Measurements from ENCODE around the gene NOS1AP.

NOS1AP gene

DNA sequence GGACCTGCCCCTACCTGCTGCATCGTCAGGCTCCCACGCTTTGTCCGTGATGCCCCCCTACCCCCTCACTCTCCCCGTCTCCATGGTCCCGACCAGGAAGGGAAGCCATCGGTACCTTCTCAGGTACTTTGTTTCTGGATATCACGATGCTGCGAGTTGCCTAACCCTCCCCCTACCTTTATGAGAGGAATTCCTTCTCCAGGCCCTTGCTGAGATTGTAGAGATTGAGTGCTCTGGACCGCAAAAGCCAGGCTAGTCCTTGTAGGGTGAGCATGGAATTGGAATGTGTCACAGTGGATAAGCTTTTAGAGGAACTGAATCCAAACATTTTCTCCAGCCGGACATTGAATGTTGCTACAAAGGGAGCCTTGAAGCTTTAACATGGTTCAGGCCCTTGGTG lies 298.3 kb downstream of the NOS1AP start:
- DNase-seq (ENCODE audit: low read depth): no peak
- H3K4me3 ChIP-seq (ENCODE audit: low read length): no peak overlapping the region
- TF ChIP-seq, protein P1, sequence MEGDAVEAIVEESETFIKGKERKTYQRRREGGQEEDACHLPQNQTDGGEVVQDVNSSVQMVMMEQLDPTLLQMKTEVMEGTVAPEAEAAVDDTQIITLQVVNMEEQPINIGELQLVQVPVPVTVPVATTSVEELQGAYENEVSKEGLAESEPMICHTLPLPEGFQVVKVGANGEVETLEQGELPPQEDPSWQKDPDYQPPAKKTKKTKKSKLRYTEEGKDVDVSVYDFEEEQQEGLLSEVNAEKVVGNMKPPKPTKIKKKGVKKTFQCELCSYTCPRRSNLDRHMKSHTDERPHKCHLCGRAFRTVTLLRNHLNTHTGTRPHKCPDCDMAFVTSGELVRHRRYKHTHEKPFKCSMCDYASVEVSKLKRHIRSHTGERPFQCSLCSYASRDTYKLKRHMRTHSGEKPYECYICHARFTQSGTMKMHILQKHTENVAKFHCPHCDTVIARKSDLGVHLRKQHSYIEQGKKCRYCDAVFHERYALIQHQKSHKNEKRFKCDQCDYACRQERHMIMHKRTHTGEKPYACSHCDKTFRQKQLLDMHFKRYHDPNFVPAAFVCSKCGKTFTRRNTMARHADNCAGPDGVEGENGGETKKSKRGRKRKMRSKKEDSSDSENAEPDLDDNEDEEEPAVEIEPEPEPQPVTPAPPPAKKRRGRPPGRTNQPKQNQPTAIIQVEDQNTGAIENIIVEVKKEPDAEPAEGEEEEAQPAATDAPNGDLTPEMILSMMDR (IDR thresholded peaks at IDR 0.05; ENCODE audit: insufficient read depth, low read depth, low read length, missing control alignments): no peak

DNA sequence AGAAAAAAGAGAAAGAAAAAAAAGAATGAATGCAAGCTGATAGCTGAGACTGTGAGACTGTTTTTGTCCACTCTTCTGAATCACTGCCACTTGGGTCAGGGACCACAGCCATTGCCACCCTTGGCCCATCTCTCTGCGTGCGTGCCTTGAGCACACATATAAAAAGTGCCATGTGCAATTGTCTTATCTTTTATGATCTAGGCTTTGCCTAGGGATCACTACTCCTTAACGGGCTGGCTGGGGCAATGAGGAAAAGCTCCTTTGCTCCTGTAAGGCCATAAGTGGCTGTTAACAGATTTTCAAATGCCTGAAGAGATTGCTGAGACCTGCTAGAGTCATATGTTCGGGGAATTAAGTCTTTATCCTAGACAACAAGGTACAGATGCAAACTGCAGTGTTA lies 299.0 kb downstream of the NOS1AP start:
- TF ChIP-seq, protein P1 (IDR thresholded peaks at IDR 0.05; ENCODE audit: insufficient read depth, low read depth, low read length, missing control alignments): no peak
- no peak overlapping the region for H3K4me3 ChIP-seq (ENCODE audit: low read length)
- DNase-seq (ENCODE audit: low read depth): no peak

DNA sequence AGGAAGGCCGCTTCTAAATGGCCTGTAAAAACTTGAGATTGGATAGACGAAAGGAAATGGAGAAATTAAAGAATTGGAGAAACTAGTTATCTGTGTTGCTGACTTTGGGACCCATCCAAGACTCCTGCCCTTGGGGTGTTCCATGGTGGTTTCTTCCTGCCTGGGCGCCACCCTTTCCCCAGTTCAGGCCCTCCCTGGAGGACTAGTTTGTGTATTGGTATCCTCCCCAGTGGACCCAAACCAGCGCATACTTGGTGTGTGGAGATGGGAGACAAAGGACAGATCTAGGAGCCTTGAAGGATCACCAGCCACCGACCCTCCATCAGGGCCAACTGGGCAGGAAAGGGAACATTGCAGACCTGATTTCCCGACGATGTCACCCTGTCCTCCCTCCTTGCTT lies 300.1 kb downstream of the NOS1AP start:
- H3K4me3 ChIP-seq (ENCODE audit: low read length): no peak overlapping the region
- no peak for DNase-seq (ENCODE audit: low read depth)
- TF ChIP-seq, protein P1 (IDR thresholded peaks at IDR 0.05; ENCODE audit: insufficient read depth, low read depth, low read length, missing control alignments): no peak

DNA sequence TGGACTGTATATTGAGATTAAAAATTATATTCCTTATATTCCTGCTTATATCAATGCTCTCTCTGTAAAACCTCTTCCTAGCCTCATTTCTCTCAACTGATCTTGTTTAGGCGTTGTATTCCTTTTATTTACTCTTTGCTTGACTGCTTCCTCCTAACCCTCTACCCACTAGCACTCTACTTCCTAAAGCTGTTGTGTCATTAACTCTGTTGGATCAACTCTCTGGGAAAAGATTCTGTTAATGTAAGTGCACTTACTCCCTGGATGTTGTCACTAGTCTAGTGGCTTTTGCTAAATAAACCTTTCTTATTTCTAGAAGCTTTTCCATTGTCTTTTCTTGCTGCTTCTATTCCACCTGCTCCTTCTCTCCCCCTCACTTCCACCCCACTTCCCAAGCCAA lies 300.7 kb downstream of the NOS1AP start:
- H3K4me3 ChIP-seq (ENCODE audit: low read length): no peak overlapping the region
- no peak for DNase-seq (ENCODE audit: low read depth)
- TF ChIP-seq, protein P1 (IDR thresholded peaks at IDR 0.05; ENCODE audit: insufficient read depth, low read depth, low read length, missing control alignments): no peak

DNA sequence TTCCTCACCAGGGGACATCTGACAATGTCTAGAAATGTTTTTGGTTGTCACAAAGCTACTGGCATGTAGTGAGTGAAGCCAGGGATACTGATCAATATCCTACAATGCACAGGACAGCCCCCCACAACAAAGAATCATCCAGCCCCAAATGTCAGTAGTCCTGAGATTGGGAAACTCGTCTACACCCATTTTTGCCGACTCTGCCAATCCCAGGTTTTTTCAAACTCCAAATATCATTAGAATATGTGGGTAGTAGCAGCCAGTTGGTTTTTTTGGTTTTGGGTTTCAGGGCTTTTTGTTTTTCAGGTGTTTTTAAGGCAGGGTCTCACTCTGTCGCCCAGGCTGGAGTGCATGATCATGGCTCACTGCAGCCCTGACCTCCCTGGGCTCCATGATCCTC lies 301.2 kb downstream of the NOS1AP start:
- TF ChIP-seq, protein P1 (IDR thresholded peaks at IDR 0.05; ENCODE audit: insufficient read depth, low read depth, low read length, missing control alignments): no peak
- H3K4me3 ChIP-seq (ENCODE audit: low read length): no peak overlapping the region
- DNase-seq (ENCODE audit: low read depth): no peak

DNA sequence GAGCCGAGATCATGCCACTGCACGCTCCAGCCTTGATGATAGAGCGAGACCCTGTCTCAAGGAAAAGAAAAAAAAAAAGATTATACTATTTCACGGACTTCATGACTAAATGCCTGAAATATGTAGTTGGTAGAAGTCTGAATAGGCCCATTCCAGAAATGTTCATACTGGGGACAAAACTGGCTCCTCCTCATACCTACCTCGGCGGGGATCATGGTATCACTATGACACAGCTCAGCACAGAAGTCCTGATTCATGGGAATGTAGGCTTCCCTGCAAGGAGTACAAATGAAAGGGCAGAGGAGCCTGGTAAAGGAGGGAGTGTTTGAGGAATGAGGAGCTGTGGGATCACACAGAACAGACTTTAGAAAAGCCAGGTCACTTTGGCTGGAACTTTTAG lies 302.1 kb downstream of the NOS1AP start:
- TF ChIP-seq, protein P1 (IDR thresholded peaks at IDR 0.05; ENCODE audit: insufficient read depth, low read depth, low read length, missing control alignments): no peak
- peak; percentile 74 for DNase-seq (ENCODE audit: low read depth)
- no peak overlapping the region for H3K4me3 ChIP-seq (ENCODE audit: low read length)

DNA sequence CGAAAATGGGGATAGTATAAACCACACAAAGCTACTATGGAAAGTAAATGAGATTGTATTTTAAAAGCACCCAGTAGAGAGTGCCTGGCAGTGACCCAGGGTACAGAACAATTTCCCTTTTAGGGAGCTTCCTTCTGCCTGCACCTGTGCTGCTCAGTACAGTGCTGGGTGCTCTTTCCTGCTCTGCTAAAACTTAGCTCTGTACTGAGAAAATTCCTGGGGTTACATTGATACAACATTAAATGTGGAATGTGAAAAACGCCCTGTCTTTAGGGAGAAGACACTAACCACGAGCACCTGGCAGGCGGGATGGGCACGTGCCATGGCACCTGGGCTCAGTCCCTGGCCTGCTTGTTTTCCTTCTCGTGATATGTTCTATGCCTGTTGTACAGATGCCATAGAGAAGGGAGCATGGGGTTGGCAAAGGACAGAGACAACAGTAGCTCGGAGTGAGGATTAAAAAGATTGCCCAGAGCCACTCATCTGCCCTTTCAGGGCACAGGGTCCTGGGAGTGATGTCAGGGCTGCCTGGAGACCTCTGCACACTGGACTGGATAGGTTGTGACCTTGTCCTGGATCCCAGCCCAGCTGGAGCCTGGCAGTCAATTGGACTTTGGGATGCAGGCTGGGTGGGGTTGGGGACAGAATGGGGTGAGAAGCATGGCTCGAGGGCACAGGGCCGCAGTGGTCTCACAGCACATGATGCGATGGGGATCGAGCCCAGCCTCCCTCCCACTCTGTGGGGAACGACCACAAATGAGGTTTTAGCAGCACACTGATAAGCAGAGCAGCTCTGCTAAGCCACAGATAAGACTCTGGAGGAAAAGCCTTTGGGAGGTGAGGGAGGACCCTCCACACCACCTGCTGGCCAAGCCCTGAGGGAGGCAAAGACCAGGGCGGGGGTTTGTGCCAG lies 302.9 kb downstream of the NOS1AP start:
- DNase-seq (ENCODE audit: low read depth): no peak
- TF ChIP-seq, protein P1 (IDR thresholded peaks at IDR 0.05; ENCODE audit: insufficient read depth, low read depth, low read length, missing control alignments): no peak
- no peak overlapping the region for H3K4me3 ChIP-seq (ENCODE audit: low read length)

Data from epithelial cell of esophagus (primary cell).